IMR-90 (cell line): Measurements from ENCODE around the gene GNG2.

Experiments
- CEBPB ChIP-seq: IDR thresholded peaks from 2 replicates; pipeline ENCODE4 v1.6.1; 2012; ENCODE audit warnings: low read depth, low read length, improper control_type of control experiment
- CHD1 ChIP-seq: IDR thresholded peaks from 2 replicates; pipeline ENCODE4 v1.6.1; 2012; ENCODE audit warnings: low read depth, low read length, improper control_type of control experiment
- CTCF ChIP-seq: conservative IDR thresholded peaks from 2 replicates; pipeline ENCODE4 v1.5.1; 2012; ENCODE audit warnings: mild to moderate bottlenecking, low read depth, low read length, improper control_type of control experiment
- FOS ChIP-seq: fragments of 150-350 bp; IDR thresholded peaks from 2 replicates; pipeline ENCODE4 v1.6.1; 2016; ENCODE audit warnings: low read depth, low read length
- MAFK ChIP-seq: IDR thresholded peaks from 2 replicates; pipeline ENCODE4 v1.6.1; 2012; ENCODE audit warnings: low read depth, low read length, improper control_type of control experiment
- MAZ ChIP-seq: IDR thresholded peaks from 2 replicates; pipeline ENCODE4 v1.6.1; 2012; ENCODE audit warnings: low read depth, mild to moderate bottlenecking, low read length, improper control_type of control experiment, moderate library complexity, borderline replicate concordance
- MXI1 ChIP-seq: IDR thresholded peaks from 2 replicates; pipeline ENCODE4 v1.6.1; 2012; ENCODE audit warnings: low read depth, mild to moderate bottlenecking, low read length, moderate library complexity, borderline replicate concordance
- POLR2A ChIP-seq: IDR thresholded peaks from 2 replicates; pipeline ENCODE4 v1.6.1; 2012; ENCODE audit warnings: mild to moderate bottlenecking, low read depth, low read length
- RCOR1 ChIP-seq: IDR thresholded peaks from 2 replicates; pipeline ENCODE4 v1.6.1; 2012; ENCODE audit warnings: mild to moderate bottlenecking, low read length, improper control_type of control experiment; ENCODE audit not compliant: insufficient replicate concordance
- SMC3 ChIP-seq: fragments of 150-350 bp; IDR thresholded peaks from 2 replicates; pipeline ENCODE4 v1.6.1; 2016; ENCODE audit warnings: low read depth, mild to moderate bottlenecking, antibody characterized with exemption, low read length, moderate library complexity
- USF2 ChIP-seq: fragments of 150-350 bp; IDR thresholded peaks from 2 replicates; pipeline ENCODE4 v1.6.1; 2017; ENCODE audit warnings: mild to moderate bottlenecking, antibody characterized with exemption, low read length, low read depth
- TF ChIP-seq, protein P1 (sequence below): fragments of 150-350 bp; IDR thresholded peaks from 2 replicates; pipeline ENCODE4 v1.6.1; 2016; ENCODE audit warnings: low read depth, mild to moderate bottlenecking, low read length, moderate library complexity, borderline replicate concordance

GRCh38 chr14:51928568-51928967 lies 68.2 kb downstream of the GNG2 start:
- TF ChIP-seq CTCF: no peak
- TF ChIP-seq POLR2A: no peak
- no peak for TF ChIP-seq USF2
- TF ChIP-seq MXI1: no peak
- no peak for TF ChIP-seq CEBPB
- TF ChIP-seq RCOR1: no peak
- TF ChIP-seq SMC3: no peak
- no peak for TF ChIP-seq CHD1
- no peak for TF ChIP-seq MAZ
- TF ChIP-seq FOS: no peak
- no peak for TF ChIP-seq MAFK
- TF ChIP-seq, protein P1, sequence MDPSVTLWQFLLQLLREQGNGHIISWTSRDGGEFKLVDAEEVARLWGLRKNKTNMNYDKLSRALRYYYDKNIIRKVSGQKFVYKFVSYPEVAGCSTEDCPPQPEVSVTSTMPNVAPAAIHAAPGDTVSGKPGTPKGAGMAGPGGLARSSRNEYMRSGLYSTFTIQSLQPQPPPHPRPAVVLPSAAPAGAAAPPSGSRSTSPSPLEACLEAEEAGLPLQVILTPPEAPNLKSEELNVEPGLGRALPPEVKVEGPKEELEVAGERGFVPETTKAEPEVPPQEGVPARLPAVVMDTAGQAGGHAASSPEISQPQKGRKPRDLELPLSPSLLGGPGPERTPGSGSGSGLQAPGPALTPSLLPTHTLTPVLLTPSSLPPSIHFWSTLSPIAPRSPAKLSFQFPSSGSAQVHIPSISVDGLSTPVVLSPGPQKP: no peak
